Spleen (tissue), 7 donors: ENCODE data around the gene SMAD2.

Source experiments
- CTCF ChIP-seq, 11 experiments: fragments of 200-600 bp in 7 of 11; fragments of 450-650 bp in 4 of 11; sonication (generic) in 4 of 11; IDR thresholded peaks in 8 of 11; conservative IDR thresholded peaks in 3 of 11; 1 replicate in 7 of 11; 2 replicates in 4 of 11; pipeline versions ENCODE4 v1.4.0 to v1.8.0; 2016 to 2021; ENCODE audit warnings: antibody characterized with exemption in 11 of 11, inconsistent platforms in 4 of 11, mild to moderate bottlenecking in 1 of 11
- POLR2AphosphoS5 ChIP-seq, 3 donors: sonication (generic); formaldehyde crosslinking; IDR thresholded peaks; one replicate each; pipeline ENCODE4 v1.5.1; 2017; ENCODE audit warnings: antibody characterized with exemption in 3 of 3
- donor health status: DM: no; HTN: no; CAD: no; lungs with moderate emphysema.
- donor health status: DM: no; HTN: no; CAD: no.
- donor health status: DM: no; HTN: no; CAD: no.

- TF ChIP-seq CTCF (IDR thresholded peaks at IDR 0.05 in 8 of 11, conservative IDR thresholded peaks at IDR 0.05 in 3 of 11) (no peak), POLR2AphosphoS5 (IDR thresholded peaks at IDR 0.05) (no peak)
These were observed 158.5 kb downstream of the SMAD2 start for GRCh38 chr18:47771922-47772321.
